H1 (cell line): Measurements from ENCODE around the gene TMEM161A. TPM values are rescaled to one million over a fixed set of nuclear protein-coding genes. Genes with fewer than 3 reads are reported as not detected.
A peak's percentile ranks its signal among the peaks of the same experiment; 100 is the strongest.

Experiments used
- BRCA1 ChIP-seq: IDR thresholded peaks from 2 replicates; pipeline ENCODE4 v1.6.1; 2012; ENCODE audit warnings: low read depth, low read length, improper control_type of control experiment
- CBX8 ChIP-seq: fragments of 300-800, 300-1000 bp; sonication (generic); IDR thresholded peaks from 2 replicates; pipeline ENCODE4 v1.7.1; 2016; ENCODE audit warnings: low read depth, low read length, borderline replicate concordance
- CHD7 ChIP-seq: fragments of 300-600 bp; sonication (generic); IDR thresholded peaks from 2 replicates; pipeline ENCODE4 v1.7.1; 2012; ENCODE audit warnings: low read length, moderate library complexity, mild to moderate bottlenecking, inconsistent platforms; ENCODE audit not compliant: insufficient replicate concordance
- EP300 ChIP-seq, 2 experiments: IDR thresholded peaks; 1 replicate in 1 of 2; 2 replicates in 1 of 2; pipeline ENCODE4 v1.6.1; 2011 to 2012; ENCODE audit warnings: low read depth in 2 of 2, low read length in 2 of 2, mild to moderate bottlenecking in 2 of 2, borderline replicate concordance in 1 of 2, inconsistent platforms in 1 of 2, moderate library complexity in 1 of 2
- EZH2 ChIP-seq: fragments of 200-600 bp; sonication (generic); IDR thresholded peaks from 2 replicates; pipeline ENCODE4 v1.7.1; 2012; ENCODE audit warnings: low read depth, mild to moderate bottlenecking, moderate library complexity, low read length, inconsistent platforms; ENCODE audit not compliant: severe bottlenecking
- FOSL1 ChIP-seq: IDR thresholded peaks from 2 replicates; pipeline ENCODE4 v1.6.1; 2011; ENCODE audit warnings: mild to moderate bottlenecking, low read depth, low read length, moderate library complexity; ENCODE audit not compliant: insufficient read depth
- JUN ChIP-seq: IDR thresholded peaks from 2 replicates; pipeline ENCODE4 v1.6.1; 2011; ENCODE audit warnings: low read depth, mild to moderate bottlenecking, improper control_type of control experiment, low read length
- KDM1A ChIP-seq: fragments of 200-600, 300-600 bp; sonication (generic); IDR thresholded peaks from 2 replicates; pipeline ENCODE4 v1.7.1; 2016; ENCODE audit warnings: mild to moderate bottlenecking, low read length, borderline replicate concordance
- NRF1 ChIP-seq: IDR thresholded peaks from 2 replicates; pipeline ENCODE4 v1.6.1; 2011; ENCODE audit warnings: mild to moderate bottlenecking, low read depth, low read length, improper control_type of control experiment
- SIX5 ChIP-seq: IDR thresholded peaks from 2 replicates; pipeline ENCODE4 v1.6.1; 2011; ENCODE audit warnings: mild to moderate bottlenecking, low read depth, low read length
- TBP ChIP-seq: IDR thresholded peaks from 2 replicates; pipeline ENCODE4 v1.6.1; 2011; ENCODE audit warnings: low read depth, low read length, improper control_type of control experiment
- polyA plus RNA-seq, 7 experiments: library from polyadenylated mRNA; depleted of rRNA in 3 of 7; stranded (reverse) in 5 of 7; unstranded in 2 of 7; fragments of >200 nt in 5 of 7; fragments of 200-250 nt in 2 of 7; gene quantifications; 1 replicate in 5 of 7; 2 replicates in 1 of 7; 4 replicates in 1 of 7; pipeline versions ENCODE4 v1.2.1 to v1.2.3, GENCODE V29; 2011 to 2013; ENCODE audit warnings: missing spikeins in 2 of 7, mixed read lengths in 2 of 7
- total RNA-seq: library from RNA; stranded (reverse); fragmentation: NEBNext Ultra II Directional; extraction: Animal tissue kit (Norgen Biotek cat#: 25700); gene quantifications from 2 replicates; pipeline ENCODE4 v1.2.1, GENCODE V29; 2021

TMEM161A gene
- total and polyA plus RNA-seq, 2 of the 8 experiments (the other 6 are each of a cell fraction or from before 2014, with no cell fraction given), result 47.8 to 103 TPM

GRCh38 chr19:19105365-19106055 is 32.8 kb downstream of the TMEM161A start (continued):
- TF ChIP-seq NRF1, result no peak
- no peak for TF ChIP-seq EZH2
- peak; percentile 71; the same call in 1 of the 2 replicates for TF ChIP-seq KDM1A
- no peak for TF ChIP-seq JUN
- TF ChIP-seq SIX5, result no peak
- TF ChIP-seq BRCA1, result no peak
- no peak for TF ChIP-seq FOSL1
- no peak for TF ChIP-seq EP300 (IDR thresholded peaks at IDR 0.05; ENCODE audit: borderline replicate concordance in 1 of 2, low read depth in 2 of 2, low read length in 2 of 2)
- no peak for TF ChIP-seq CBX8
- TF ChIP-seq CHD7, result no peak
- peak; percentile 64 for TF ChIP-seq TBP
